ES-I3 (cell line): ENCODE results near the gene ESYT1.

Source experiments
- H3K36me3 ChIP-seq: 2 replicates; pipeline ENCODE4 v1.6.1; 2013; ENCODE audit warnings: mild to moderate bottlenecking, low read length, control low read depth, moderate library complexity; ENCODE audit not compliant: insufficient read depth
- H3K4me1 ChIP-seq: 2 replicates; pipeline ENCODE4 v1.6.1; 2013; ENCODE audit warnings: mild to moderate bottlenecking, control low read depth, low read length; ENCODE audit not compliant: insufficient read depth
- H3K9ac ChIP-seq: 2 replicates; pipeline ENCODE4 v1.6.1; 2013; ENCODE audit warnings: low read depth, mild to moderate bottlenecking, low read length, moderate library complexity
- H3K9me3 ChIP-seq: 2 replicates; pipeline ENCODE4 v1.6.1; 2013; ENCODE audit warnings: mild to moderate bottlenecking, low read length, moderate library complexity; ENCODE audit not compliant: control insufficient read depth, insufficient read depth

Gene ESYT1

GRCh38 chr12:56160894-56161689 lies 33.0 kb downstream of the ESYT1 start:
- Histone ChIP-seq H3K36me3 (peaks cover 29% of the 10 kb centered on the region), H3K9me3 (no peaks in the 10 kb centered on the region), H3K9ac (peak overlapping the region; percentile 97; the same call in 1 of the 2 replicates), H3K4me1 (peaks cover 18% of the 10 kb centered on the region)

- Histone ChIP-seq H3K9ac (no peak overlapping the region), H3K36me3 (peaks cover 29% of the 10 kb centered on the region), H3K9me3 (no peaks in the 10 kb centered on the region), H3K4me1 (peaks cover 18% of the 10 kb centered on the region)
These were observed 33.8 kb downstream of the ESYT1 start for GRCh38 chr12:56161690-56162351.

GRCh38 chr12:56162468-56163290 lies 34.6 kb downstream of the ESYT1 start:
- no peaks in the 10 kb centered on the region for H3K9me3 ChIP-seq
- H3K4me1 ChIP-seq, result peaks cover 18% of the 10 kb centered on the region
- no peak overlapping the region for H3K9ac ChIP-seq
- peaks cover 29% of the 10 kb centered on the region for H3K36me3 ChIP-seq

- Histone ChIP-seq H3K4me1 (peaks cover 18% of the 10 kb centered on the region), H3K9me3 (no peaks in the 10 kb centered on the region), H3K36me3 (peaks cover 29% of the 10 kb centered on the region), H3K9ac (no peak overlapping the region)
These were observed 35.7 kb downstream of the ESYT1 start for GRCh38 chr12:56163533-56164344.

- H3K36me3 ChIP-seq, result peaks cover 29% of the 10 kb centered on the region
- peaks cover 18% of the 10 kb centered on the region for H3K4me1 ChIP-seq
- no peak overlapping the region for H3K9ac ChIP-seq
- no peaks in the 10 kb centered on the region for H3K9me3 ChIP-seq
These were observed 36.3 kb downstream of the ESYT1 start for GRCh38 chr12:56164345-56164729.

- Histone ChIP-seq H3K9ac (no peak overlapping the region), H3K36me3 (peaks cover 25% of the 10 kb centered on the region), H3K4me1 (peaks cover 10% of the 10 kb centered on the region; the same call in 1 of the 2 replicates), H3K9me3 (no peaks in the 10 kb centered on the region)
These were observed 37.3 kb downstream of the ESYT1 start for GRCh38 chr12:56165369-56165768.

- H3K36me3 ChIP-seq, result peaks cover 28% of the 10 kb centered on the region
- H3K9me3 ChIP-seq, result no peaks in the 10 kb centered on the region
- no peaks in the 10 kb centered on the region for H3K4me1 ChIP-seq
- no peak overlapping the region for H3K9ac ChIP-seq
These were observed 41.2 kb downstream of the ESYT1 start for GRCh38 chr12:56169229-56169759.

GRCh38 chr12:56172839-56173238 lies 44.8 kb downstream of the ESYT1 start:
- Histone ChIP-seq H3K4me1 (no peaks in the 10 kb centered on the region), H3K36me3 (peaks cover 38% of the 10 kb centered on the region), H3K9ac (no peak overlapping the region), H3K9me3 (no peaks in the 10 kb centered on the region)

- no peaks in the 10 kb centered on the region for H3K9me3 ChIP-seq
- no peaks in the 10 kb centered on the region for H3K4me1 ChIP-seq
- peaks cover 44% of the 10 kb centered on the region for H3K36me3 ChIP-seq
- H3K9ac ChIP-seq, result no peak overlapping the region
These were observed 50.3 kb downstream of the ESYT1 start for GRCh38 chr12:56178347-56178746.

GRCh38 chr12:56186957-56187356 lies 58.9 kb downstream of the ESYT1 start:
- Histone ChIP-seq H3K9ac (no peak overlapping the region), H3K9me3 (no peaks in the 10 kb centered on the region), H3K4me1 (peaks cover 4% of the 10 kb centered on the region; the same call in 1 of the 2 replicates), H3K36me3 (peaks cover 13% of the 10 kb centered on the region)

GRCh38 chr12:56188131-56188777 lies 60.2 kb downstream of the ESYT1 start:
- Histone ChIP-seq H3K9ac (peak overlapping the region; percentile 83), H3K4me1 (peaks cover 4% of the 10 kb centered on the region; the same call in 1 of the 2 replicates), H3K36me3 (peaks cover 12% of the 10 kb centered on the region), H3K9me3 (no peaks in the 10 kb centered on the region)

GRCh38 chr12:56188778-56189098 lies 60.7 kb downstream of the ESYT1 start:
- Histone ChIP-seq H3K9ac (peak overlapping the region; percentile 83), H3K9me3 (no peaks in the 10 kb centered on the region), H3K36me3 (peaks cover 9% of the 10 kb centered on the region), H3K4me1 (peaks cover 4% of the 10 kb centered on the region; the same call in 1 of the 2 replicates)
